ENCODE data around the gene FOXD4L5.
"Not testable (repeated sequence)": the region's sequence is repeated elsewhere in the genome, so short reads cannot be mapped to it uniquely, and the experiment has no call there.

Gene FOXD4L5

DNA sequence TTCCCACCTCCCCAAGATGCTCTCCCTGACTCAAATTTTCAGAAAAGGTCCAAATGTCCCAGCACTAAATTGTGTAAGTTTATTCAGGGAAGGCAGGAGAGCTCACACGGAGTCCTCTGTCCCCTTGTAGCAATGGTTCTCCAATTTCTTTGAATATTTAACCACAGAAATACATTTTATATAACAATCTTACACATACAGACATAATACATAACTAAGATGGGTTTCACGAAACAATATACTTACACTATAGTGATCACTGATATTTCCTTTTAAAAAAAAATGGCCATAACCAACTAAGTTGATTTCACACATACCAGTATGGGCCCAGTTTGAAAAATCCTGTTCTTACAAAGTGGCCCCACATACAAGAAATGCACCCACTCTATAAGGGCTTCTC is at the start of gene FOXD4L5:
FOXD4L5 (minus strand) TSS at position 101 of the 400 bp plus-strand sequence. CDS start 832 bp downstream, outside the sequence.
- not testable (repeated sequence) for DNase-seq (ENCODE audit: low read depth in 3 of 3, low spot score in 1 of 3)

DNA sequence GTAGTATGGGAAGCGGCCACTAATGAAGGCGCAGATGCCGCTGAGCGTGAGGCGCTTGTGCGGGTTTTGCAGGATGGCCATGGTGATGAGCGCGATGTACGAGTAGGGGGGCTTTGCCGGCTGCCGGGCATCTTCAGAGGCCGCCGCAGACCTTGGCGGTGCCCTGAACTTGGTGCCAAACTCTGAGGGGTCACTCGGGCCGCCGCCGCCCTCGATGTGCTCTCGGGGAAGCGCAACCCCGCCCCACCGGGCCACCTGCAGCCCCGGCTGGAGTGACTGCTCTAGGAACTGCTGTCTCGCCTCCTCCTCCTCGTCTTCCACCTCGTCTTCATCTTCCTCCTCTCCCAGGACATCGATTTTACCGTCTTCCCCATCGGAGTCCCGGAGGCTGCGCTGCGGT is 1.1 kb downstream of the FOXD4L5 start:
- not testable (repeated sequence) for DNase-seq (ENCODE audit: low read depth in 3 of 3, low spot score in 1 of 3)

- DNase-seq (ENCODE audit: low read depth in 3 of 3, low spot score in 1 of 3) = not testable (repeated sequence)
Measured at GRCh38 chr9:65282976-65283375, 2.0 kb downstream of the FOXD4L5 start.

Measured in stimulated activated CD4-positive, alpha-beta T cell treated with anti-CD3 and anti-CD28 coated beads, TNF-alpha, amount 100 ng/mL, for 1 hour (primary cell).